Left renal cortex interstitium (tissue), 4 donors: ENCODE data around the gene OR12D2. TPM values are rescaled to one million over a fixed set of nuclear protein-coding genes. Genes with fewer than 3 reads are reported as not detected.
"Not testable (repeated sequence)": the region's sequence is repeated elsewhere in the genome, so short reads cannot be mapped to it uniquely, and the experiment has no call there.

Source experiments
- DNase-seq, 4 donors: peaks; one replicate each; pipeline ENCODE4 v3.0.0-alpha.2; 2013; ENCODE audit warnings: low read depth in 4 of 4, low spot score in 2 of 4, missing footprints in 1 of 4
- polyA plus RNA-seq, 4 donors: library from polyadenylated mRNA; unstranded; fragments of 120-200 nt; gene quantifications; one replicate each; pipeline ENCODE4 v1.2.1, GENCODE V29; 2013; ENCODE audit not compliant: insufficient read length in 4 of 4

The OR12D2 gene, protein sequence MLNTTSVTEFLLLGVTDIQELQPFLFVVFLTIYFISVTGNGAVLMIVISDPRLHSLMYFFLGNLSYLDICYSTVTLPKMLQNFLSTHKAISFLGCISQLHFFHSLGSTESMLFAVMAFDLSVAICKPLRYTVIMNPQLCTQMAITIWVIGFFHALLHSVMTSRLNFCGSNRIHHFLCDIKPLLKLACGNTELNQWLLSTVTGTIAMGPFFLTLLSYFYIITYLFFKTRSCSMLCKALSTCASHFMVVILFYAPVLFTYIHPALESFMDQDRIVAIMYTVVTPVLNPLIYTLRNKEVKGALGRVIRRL
- polyA plus RNA-seq: not detected

DNA sequence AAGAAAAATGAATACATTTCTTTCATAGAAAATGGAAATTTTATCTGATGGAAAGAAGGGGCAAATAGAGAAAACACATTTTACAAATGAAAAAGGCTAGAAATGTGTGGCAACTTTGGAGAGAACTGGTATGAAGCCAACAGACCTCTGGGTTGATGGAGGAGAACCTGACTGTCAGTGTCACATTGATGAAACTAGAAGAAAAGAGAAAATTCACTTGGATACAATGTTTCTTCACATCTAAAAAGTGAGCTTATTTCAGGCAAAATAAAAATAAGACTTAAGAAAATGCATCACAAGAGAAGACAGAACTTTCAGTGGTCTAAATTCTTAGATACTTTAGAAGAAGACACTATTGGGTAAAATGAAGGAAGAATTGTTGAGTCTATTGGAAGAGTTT lies at the start of gene OR12D2:
TSS of gene OR12D2 (plus strand) at position 301 of the 400 bp plus-strand sequence. CDS start 1,069 bp downstream, outside the sequence.
- no peak for DNase-seq

DNA sequence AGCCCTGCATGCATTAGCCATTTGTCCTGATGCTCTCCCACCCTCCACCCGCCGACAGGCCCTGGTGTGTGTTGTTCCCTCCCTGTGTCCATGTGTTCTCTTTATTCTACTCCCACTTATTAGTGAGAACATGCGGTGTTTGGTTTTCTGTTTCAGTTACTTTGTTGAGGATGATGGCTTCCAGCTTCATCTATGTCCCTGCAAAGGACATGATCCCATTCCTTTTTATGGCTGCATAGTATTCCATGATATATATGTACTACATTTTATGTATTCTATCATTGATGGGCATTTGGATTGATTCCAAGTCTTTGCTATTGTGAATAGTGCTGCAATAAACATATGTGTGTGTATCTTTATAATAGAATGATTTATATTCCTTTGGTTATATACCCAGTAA lies 46.1 kb upstream of the OR12D2 start:
- not testable (repeated sequence) for DNase-seq

DNA sequence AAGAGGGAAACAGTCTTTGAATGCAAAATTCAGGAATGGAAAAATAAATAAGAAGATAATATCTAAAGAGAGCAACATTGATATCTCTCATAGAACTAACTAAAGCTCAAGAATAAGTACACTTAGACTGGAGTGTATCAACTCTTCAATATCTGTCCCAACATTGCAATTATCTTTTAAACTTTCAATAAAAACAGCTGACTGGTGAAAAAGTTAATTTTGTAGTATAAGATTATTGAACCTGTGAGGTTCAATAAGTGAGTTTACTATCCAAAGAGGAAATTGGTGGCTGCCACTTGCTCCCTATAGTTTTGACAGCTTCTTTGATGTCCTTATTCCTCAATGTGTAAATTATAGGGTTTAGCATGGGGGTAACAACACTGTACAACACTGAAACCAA lies 40.5 kb upstream of the OR12D2 start:
- DNase-seq: no peak

DNA sequence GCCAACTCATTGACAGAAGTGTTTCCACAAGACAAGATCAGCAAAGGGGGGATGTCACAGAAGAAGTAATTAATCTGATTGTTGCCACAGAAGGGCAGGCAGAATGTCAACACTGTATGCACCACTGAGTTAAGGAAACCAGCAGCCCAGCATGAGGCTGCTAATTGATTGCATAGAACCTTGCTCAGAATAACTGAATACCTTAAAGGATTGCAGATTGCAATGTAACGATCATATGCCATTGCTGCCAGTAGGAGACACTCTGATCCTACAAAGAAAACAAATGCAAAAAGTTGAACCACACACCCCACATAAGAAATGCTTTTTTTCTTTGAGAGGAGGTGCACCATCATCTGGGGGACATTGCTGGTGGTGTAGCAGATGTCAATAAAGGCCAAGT lies 39.8 kb upstream of the OR12D2 start:
- DNase-seq: no peak

DNA sequence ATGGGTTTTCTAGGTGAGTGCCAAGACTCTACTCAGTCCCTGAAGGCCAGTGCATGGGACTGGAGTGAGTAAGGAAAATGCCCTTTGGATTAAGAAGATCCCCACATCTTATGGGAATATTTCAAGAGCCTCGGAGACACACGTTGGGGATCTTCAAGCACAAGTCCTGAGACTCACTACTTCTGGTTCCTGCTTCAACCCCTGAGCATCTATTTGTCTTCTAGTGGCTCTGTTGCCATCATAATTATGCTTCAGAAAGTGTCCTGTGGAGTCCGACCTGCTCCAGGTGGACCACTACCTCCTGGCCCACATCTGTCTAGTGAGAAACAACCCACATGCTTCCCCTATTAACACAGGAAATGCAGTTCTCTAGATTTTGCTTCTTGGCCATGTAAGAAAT lies 26.7 kb upstream of the OR12D2 start, which contains the start of gene OR5V1:
TSS of gene OR5V1 (minus strand) at position 101 of the 400 bp plus-strand sequence. CDS start 12,670 bp downstream, outside the sequence.
- no peak for DNase-seq

DNA sequence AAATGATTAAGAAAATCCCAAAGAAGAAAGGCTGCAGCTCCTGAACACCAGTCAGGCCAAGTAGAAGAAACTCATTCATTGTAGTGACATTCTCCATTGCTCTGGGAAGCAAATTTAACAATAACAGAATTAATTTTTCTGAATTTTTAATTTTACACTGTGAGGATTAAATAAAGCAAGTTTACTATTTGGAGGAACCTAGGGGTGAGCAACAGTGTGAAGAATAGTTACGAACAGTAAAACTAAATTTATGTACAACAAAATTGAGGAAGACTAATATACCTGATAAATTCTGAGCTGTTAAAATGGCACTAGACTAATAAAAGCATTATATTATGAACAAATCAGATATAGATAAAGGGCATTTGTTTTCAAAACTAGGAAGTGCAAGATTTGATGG lies 20.2 kb upstream of the OR12D2 start, which contains the start of gene OR12D3:
TSS of gene OR12D3 (minus strand) at position 101 of the 400 bp plus-strand sequence. CDS start at position 97, 4 bp downstream.
- no peak for DNase-seq

DNA sequence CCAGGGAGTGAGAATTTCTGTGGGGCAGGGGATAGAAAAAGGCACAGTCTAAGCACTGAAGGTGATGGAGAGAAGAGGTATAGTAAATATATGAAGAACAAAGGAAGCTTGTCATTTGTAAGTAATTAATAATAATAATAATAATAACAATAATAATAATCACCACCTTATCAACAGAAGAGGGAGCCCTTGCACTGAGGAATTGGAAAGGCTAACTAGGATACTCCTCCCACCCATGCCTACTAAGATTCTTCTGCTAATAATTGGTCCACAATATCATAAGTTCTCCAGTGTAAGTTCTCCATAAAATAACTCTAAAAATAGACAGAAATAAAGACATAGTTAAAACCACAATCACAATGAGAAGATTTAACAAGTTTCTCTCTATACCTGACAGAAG lies 19.4 kb upstream of the OR12D2 start:
- DNase-seq: no peak

DNA sequence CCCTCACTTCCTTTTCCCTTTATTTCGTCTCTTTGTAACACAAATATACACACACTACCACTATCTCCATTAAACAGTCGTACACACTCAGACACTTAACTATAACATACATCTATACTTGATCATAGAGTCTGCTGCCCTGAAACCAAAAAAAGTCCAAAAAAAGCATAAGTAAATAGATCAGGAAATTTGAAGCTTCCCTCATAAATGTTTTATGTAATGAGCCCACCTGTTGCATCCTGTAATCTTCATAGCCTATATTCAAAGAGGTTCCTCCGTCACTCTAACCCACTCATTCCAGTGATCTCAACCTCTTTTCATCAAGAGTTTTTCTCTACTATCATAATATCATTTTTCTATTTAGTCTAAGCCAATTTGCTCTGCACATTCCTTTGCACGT lies 6.9 kb upstream of the OR12D2 start:
- DNase-seq: no peak

DNA sequence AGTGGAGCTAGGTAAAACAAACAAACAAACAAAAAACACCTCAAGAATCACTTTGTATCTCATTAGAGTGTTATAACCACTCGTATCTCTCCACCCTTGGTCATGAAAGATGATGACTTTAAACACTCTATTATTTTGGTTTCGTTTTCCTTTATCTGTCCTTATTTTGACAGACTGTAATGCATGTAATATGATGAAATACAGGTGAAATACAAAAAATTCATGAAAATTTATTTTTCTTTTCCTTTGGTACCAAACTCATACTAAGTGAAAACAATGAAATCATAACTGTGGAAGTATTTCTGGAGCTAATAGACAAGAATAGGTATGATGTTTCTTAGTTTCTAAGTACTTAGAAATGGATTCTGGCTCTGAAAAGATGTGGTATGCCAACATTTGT lies 4.1 kb downstream of the OR12D2 start:
- DNase-seq: no peak

DNA sequence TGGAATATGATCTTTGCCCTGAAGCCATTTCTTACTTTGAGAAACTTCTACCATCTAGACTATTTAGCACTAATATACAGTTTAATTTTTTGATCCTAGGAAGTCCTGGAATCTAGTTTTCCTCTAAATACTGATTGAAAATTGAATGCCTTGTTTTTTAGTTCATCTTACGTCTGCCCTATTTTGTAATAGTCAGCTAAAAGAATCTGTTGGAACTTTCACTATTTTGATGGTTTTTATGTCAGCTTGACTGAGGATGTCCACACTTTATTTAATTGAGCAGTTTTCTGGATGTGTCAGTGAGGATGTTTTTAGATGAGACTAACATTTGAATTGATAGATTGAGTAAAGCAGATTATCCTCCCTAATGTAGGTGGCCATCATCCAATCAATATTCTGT lies 8.4 kb downstream of the OR12D2 start:
- DNase-seq: no peak

DNA sequence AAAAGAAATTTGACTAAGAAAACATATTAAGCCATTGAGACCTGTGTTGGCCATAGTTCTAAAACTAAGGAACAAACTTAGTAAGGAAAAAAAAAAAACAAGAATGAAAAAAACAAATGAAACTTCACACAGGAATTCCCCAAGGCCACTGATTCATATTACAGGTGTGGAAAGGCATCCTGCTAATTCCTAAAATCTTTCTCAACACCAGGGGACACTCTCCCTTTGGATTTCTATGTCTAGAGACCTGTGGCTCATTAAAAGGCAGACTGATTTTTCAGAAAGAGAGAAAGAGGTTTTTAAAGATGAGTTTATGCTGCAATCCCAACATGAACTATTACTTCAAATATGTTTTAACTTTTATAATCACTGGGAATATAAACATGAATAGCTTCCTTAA lies 19.2 kb downstream of the OR12D2 start, which contains the start of gene OR12D1:
TSS of gene OR12D1 (plus strand) at position 341 of the 400 bp plus-strand sequence.
- no peak for DNase-seq

DNA sequence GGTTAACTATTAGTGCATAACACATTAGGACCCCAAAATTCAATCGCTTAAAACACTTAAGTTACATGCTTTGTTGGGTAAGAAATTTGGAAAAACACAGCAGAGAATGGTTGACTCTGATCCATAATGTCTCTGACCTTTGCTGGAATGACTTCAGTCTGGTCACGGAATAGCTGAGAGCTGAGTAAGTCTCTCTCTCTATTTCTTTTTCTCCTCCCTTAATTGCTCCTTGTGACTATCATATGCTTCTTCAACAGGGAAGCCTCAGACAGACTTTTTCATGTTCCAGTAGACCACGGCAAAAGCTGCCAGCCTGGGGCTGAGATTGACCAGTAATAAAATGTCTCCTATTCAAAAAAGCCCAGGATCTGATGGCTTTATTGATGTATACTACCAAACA lies 24.1 kb downstream of the OR12D2 start:
- DNase-seq: no peak

DNA sequence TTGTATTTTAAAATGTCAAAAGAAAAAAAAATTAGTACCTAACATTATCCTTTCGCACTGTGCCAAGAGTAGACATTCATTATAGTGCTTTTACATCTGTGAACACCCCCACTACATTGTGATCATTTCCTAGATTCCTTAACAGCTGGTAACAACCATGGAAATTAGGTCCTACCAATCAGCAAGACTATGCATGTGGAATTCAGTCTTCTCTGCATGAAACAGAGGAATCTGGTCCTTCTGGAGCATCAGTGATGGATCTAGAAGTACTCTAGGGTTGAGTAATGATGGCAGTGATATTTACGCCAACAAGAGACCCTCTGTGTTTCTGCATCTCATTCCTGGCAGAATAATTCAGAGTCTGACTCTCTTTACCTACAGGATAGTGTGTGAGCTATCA lies 28.7 kb downstream of the OR12D2 start:
- no peak for DNase-seq

DNA sequence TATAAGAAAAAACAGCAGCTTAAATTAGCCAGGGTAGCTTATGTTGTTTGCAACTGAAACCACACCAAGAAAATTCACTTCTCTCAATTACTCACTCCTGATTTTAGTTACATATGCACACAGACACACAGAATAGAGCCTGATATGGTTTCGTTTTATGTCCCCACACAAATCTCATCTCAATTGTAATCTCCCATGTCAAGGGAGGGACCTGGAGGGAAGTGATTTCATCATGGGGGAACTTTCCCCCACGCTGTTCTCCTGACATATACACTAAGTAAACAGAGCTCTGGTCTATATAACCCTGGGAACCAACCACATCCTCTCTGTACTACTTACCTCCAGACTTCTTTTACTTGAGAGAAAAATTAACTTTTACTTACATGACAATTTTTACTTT lies 29.1 kb downstream of the OR12D2 start:
- DNase-seq: no peak

DNA sequence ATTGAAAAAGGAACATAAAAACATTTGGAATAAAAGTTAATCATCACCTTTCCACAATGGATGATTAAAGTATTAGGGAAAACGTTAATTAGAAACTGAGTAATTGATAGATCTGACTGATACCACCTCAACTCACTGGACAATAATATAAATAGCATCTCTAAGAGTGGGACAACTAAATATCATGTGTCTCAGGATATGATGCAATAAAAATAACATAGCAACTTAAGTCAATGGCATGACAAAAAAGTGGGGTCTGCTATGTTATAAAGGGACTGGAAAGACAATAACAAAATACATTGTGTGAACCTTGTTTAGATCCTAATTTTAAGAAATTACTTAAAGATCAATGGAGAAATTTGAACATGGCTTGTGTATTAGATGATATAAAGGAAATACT lies 29.6 kb downstream of the OR12D2 start:
- no peak for DNase-seq

DNA sequence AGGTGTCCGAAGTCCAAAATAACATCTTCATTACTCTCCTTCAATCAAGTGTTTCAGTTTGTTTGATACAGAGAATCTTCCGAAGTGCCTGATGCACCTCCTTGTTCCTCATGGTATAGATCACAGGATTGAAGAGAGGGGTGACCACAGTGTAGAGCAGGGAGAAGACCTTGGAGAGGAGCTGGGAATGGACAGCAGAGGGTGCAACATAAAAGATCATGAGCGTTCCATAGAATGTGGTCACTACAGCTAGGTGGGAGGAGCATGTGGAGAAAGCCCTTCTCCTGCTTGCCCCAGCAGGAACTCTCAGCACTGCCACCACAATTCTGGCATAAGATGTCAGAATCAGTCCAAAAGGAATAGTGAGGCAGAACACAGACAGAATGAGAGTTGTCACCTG lies 31.2 kb downstream of the OR12D2 start:
- DNase-seq: no peak

DNA sequence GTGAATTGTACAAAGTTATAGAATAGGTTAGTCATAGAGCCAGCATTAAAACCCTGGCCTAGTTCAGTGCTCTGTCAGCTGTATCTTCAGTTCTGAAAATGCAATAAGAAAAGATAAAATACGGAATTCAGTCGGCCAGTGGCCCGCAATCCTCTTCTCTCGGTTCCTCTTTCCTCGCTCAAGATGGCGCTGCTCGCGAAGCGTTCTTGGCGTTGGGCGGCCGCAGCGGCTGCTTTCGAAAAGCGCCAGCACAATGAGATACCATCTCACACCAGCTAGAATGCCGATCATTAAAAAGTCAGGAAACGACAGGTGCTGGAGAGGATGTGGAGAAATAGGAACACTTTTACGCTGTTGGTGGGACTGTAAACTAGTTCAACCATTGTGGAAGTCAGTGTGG lies 41.3 kb downstream of the OR12D2 start:
- DNase-seq: not testable (repeated sequence)

DNA sequence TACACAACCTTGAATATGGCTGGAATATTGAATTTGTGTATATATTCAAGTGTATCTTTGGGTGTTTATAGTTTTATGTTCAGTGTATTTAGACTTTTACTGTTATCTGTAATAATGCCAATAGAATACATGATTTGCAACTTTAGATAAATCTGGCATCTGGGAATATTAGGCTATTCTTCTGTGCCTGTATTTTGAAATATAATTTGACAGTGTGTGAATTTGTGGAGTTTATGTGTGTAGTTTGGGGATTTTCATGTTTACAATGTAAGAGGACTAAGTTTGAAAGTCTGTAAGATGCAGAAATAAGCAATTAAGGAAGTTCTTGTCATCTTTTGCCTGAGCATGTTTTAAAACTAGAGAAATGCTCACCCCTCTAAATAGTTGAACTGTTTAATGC lies 43.6 kb downstream of the OR12D2 start, which contains the start of gene OR10C1:
TSS of gene OR10C1 (plus strand) at position 301 of the 400 bp plus-strand sequence. CDS start 710 bp downstream, outside the sequence.
- no peak for DNase-seq

DNA sequence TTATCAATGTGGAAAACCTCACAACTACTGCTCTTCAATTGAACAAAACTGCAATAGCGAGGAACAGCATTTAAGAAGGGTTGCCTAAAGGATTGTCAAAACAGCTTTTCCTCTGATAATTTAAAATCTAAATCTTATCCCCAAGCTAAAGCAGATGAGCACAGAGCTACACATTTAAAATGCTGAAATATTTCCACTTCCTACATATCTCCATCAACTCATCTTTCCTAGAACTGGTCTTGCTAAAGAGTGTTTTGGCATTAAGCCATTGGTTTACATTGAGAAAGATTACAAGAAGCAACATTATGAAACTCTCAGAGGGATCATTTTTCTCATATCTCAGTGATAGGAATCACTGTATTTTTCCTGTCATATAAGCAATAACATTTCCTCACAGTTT lies 47.3 kb downstream of the OR12D2 start:
- DNase-seq: no peak

DNA sequence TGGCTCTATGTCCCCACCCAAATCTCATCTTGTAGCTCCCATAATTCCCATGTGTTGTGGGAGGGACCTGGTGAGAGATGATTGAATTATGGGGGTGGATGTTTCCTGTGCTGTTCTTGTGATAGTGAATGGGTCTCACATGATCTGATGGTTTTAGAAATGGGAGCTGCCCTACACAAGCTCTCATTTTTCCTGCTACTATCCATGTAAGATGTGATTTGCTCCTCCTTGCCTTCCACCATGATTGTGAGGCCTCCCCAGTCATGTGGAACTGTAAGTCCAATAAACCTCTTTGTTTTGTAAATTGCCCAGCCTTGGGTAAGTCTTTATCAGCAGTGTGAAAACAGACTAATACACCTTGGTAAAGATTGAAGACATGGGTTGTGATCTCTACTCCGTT lies 48.6 kb downstream of the OR12D2 start:
- not testable (repeated sequence) for DNase-seq
